ENCODE data around the gene RAB11FIP4.

The RAB11FIP4 gene

DNA sequence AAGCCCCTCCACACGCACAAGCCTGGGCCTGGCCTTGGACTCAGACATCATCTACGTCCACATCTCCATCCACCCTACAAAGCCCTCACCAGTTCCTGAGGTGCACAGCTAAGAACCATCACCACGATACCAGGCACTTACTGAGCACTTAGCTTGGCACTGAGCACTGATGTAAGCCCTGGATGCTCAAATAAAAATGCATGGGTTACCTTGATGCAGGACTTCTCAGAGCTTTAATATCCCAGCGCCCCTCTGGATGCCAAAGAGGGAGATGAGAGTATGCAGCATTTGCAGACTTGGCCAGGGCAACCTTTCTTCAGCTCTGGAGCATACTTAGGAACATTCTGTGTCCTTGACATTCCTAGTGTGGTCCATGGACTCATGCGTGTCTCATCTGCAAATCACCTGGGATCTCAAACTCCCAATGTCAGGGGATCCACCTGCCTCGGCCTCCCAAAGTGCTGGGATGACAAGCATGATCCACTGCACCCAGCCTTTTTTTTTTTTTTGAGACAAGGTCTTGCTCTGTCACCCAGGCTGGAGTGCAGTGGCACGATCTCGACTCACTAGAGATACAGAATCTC is 69.8 kb downstream of the RAB11FIP4 start:
- DNase-seq = no peak

DNA sequence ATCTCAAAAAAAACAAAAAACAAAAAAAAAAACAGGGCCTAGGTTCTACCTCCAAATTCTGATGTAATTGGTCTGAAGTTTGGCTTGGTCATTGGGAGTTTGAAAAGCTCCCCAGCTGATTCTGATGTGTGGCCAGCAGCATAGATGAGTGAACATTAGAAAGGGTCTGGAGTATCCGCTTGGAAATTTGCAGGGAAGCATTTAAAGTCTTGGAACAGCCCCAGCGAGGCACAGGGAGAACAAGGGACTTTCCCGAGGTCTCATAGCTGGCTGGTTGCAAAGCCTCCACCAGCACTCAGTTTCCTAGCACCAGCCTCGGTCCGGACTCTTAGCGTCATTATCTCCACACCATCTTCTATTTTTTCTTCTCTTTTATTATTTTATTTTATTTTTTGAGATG is 70.8 kb downstream of the RAB11FIP4 start:
- DNase-seq = no peak

DNA sequence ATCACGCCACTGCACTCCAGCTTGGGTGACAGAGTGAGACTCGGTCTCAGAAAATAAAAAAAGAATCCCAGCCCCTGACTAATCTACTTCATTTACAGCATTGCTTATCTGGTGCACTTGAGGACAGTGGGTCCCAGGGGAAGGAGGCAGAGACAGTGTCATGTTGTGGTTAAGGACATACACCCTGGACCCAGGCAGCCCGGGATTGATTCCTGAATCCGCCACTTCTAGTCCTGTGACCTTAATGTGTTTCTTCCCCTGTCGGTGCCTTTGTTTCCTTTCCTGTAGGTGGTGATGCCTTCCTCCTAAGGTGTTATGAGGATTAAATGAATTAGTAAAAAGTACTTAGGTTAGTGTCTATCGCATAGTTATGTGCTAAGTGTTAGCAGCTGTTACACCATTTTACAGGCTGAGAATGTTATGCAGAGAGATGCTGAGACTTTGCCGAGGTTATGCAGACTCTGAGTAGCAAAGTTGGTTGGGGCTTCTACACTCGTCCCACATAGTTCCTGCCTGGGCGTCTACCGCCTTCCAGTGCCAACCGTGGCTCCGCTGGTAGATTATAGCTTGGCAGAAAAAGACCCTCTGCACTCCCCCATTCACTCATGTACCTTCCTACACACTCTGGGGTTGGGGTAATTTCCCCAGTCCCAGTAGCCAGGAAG is 74.8 kb downstream of the RAB11FIP4 start:
- no peak for DNase-seq

GRCh38 chr17:31467502-31468256 is 76.2 kb downstream of the RAB11FIP4 start:
- no peak for DNase-seq

- DNase-seq = no peak
Measured at GRCh38 chr17:31469959-31470358, 78.5 kb downstream of the RAB11FIP4 start.

- DNase-seq = no peak
Measured at GRCh38 chr17:31470592-31470991, 79.1 kb downstream of the RAB11FIP4 start.

DNA sequence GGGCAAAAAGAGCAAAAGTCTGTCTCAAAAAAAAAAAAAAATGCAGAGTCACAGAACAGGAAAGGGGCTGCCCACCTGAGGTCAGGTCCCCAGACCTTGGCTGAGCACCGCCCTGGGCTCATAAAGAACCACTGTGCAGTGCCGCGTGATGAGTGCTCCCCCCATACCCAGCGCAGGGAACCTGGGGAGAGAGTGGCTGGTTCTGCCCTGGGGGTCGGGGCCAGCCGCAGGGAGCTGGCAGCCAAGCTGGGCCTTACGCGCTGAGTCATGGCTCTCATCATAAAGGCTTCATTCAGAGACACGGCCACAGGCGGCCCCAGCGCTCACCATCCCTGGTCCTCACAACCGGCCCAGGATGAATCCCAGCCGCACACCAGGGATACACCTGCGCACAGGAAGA is 80.7 kb downstream of the RAB11FIP4 start:
- peak; percentile 19 for DNase-seq

- no peak for DNase-seq
Measured at GRCh38 chr17:31475378-31476162, 84.1 kb downstream of the RAB11FIP4 start.

- DNase-seq = no peak
Measured at GRCh38 chr17:31476525-31477416, 85.3 kb downstream of the RAB11FIP4 start.

DNA sequence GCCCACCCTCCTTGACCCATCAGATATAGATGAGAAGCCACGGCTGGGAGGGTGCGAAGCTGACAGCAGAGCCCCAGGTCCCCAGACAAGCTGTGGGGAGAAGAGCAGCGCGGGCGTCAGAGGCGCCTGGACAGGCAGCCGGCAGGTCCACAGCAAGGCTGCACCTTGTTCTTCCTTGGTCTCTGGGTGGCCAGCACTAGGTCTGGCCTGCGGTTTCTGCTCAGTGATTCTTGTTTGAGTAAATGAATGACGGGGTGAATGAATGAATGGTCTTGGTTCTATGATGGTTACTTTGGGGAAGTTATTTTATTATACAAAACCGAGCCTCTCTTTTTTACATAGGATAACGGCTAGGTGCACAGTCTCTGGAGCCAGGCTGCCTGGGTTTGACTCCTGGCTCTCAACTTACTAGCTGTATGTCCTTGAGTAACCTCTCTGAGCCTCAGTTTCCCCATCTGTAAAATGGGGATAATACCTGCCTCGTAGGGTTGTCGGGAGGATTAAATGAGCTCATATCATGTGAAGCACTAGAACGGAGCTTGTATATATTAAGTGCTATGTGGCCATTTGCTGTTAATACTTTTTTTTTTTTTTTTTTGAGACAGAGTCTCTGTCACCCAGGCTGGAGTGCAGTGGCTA is 86.1 kb downstream of the RAB11FIP4 start:
- no peak for DNase-seq

DNA sequence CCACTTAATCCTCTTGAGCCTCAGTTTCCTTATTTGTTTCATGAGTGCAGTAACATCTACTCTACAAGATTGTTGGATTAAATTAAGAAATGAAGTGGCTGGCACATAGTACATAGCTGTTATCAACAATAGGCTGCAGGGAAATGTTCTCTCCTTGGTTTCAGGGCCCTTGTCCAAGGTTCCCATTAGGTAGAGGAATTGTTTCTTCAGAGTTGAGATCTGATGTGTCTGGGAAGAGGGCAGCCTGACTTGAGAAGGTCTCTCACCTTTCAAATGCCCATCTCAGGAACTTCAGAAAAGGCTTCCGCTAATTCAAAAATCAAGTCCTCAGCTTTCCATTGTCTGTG is 87.6 kb downstream of the RAB11FIP4 start:
- no peak for DNase-seq

GRCh38 chr17:31479524-31479923 is 88.0 kb downstream of the RAB11FIP4 start:
- DNase-seq = no peak

DNA sequence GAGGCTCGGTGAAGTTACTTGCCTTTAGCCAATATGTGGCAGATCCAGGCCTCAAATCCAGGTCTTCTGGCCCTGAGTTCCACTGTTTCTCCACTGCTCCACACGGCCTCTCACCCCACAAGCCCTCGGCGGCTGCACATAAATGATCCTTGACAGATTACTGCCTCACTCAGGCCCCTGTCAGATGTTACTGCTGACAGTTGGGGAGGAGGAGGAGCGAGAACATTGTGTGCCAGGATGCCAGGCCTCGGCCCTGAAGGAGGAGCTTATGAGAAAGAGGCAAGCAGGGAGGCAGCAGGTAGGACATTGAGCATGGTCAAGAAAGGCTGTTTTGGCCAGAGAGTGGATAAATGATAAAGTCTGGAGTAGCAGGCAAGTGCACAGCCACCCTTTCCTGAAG is 88.6 kb downstream of the RAB11FIP4 start:
- no peak for DNase-seq

DNA sequence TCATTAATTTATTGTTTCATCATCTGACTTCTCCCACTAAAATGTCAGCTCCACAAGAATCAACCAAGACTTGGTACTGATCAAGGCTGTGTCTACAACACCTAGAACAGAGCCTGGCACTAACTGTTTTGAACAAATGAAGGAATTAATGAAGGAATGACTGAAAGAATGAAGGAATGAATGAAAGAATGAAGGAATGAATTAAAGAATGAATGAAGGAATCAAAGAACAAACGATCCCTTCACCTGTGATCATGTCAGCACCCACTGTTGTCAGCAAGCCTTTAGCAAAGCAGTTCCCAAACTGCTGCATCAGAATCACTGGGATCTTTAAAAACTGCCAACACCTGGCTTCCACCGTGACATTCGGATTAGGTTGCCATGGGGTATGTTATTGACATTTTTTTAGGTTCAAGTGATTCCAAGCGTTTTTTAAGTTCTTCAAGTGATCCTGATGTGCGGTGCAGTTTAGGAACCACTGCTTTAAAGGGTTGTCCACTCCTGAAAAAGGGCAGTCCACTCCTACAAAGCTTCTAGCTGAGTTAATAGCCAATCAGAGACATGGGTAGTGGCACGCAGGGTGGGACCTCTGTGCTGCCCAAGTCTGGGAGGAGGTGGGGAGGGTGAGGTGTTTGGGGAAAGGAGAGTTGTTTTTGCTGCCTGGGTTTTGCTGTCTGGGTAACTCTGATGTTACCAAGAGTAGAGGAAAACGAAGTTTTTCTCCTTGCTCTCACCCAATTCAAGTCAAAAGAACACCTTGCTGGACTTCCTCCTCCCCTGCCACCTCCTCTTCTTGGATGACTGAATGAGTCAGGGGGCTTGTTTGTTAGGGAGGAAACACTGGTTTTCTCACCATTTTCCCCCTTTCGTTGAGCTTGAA is 89.7 kb downstream of the RAB11FIP4 start:
- DNase-seq = no peak

- no peak for DNase-seq
Measured at GRCh38 chr17:31481783-31482081, 90.3 kb downstream of the RAB11FIP4 start.

- no peak for DNase-seq
Measured at GRCh38 chr17:31484821-31485220, 93.3 kb downstream of the RAB11FIP4 start.

- no peak for DNase-seq
Measured at GRCh38 chr17:31486351-31487062, 95.0 kb downstream of the RAB11FIP4 start.

DNA sequence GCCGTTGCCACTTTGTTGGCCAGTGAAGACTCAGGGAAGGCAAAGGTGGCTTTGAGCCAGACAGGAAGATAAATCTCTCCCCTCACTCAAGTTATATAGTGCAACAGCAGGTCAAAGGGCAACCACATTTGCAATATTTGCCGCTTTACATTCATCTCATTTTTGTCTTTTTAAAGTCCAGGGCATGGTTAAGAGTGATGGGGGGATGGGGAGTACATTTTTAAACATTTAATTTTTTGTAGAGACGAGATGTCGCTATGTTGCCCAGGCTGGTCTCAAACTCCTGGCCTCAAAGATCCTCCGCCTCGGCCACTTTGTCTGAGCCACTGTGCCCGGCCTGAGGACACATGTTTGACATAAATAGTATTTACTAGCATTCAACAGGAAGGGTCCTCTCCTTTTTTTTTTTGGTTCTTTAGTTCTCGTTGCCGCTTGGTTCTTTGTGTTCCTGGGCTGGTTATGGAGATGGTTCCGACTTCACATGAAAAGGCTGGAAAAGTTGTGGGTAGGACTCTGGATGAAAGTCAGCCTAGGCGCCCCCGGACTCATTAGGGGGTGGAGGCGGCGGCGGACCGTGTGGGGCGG is 95.7 kb downstream of the RAB11FIP4 start:
- no peak for DNase-seq

- peak; percentile 98 for DNase-seq
Measured at GRCh38 chr17:31487648-31488263, 96.3 kb downstream of the RAB11FIP4 start.

All from NCI-H69 (cell line).